Neural progenitor cell (in vitro differentiated cells): Measurements from ENCODE around the gene ELOVL6. TPM values are rescaled to one million over a fixed set of nuclear protein-coding genes. Genes with fewer than 3 reads are reported as not detected.

Source experiments
- DNase-seq: peaks from one replicate; pipeline ENCODE4 v3.0.0-alpha.2; 2016; ENCODE audit warnings: low spot score
- H2AFZ ChIP-seq: fragments of 200-600 bp; sonication (generic); replicated peaks from 2 replicates; pipeline ENCODE4 v1.6.1; 2016; ENCODE audit warnings: antibody characterized with exemption
- H3F3A ChIP-seq: fragments of 200-600 bp; sonication (generic); 2 replicates; pipeline ENCODE4 v1.6.1; 2016; ENCODE audit warnings: antibody characterized with exemption, low read depth
- H3K27ac ChIP-seq: fragments of 200-600 bp; sonication (generic); 2 replicates; pipeline ENCODE4 v1.5.1; 2016; ENCODE audit warnings: mild to moderate bottlenecking
- H3K27me3 ChIP-seq: fragments of 200-600 bp; sonication (generic); 2 replicates; pipeline ENCODE4 v1.6.1; 2016; ENCODE audit warnings: mild to moderate bottlenecking, moderate library complexity
- H3K36me3 ChIP-seq: fragments of 200-600 bp; sonication (generic); 2 replicates; pipeline ENCODE4 v1.5.1; 2016
- H3K4me1 ChIP-seq: fragments of 200-600 bp; sonication (generic); 2 replicates; pipeline ENCODE4 v1.6.1; 2016; ENCODE audit warnings: mixed run types
- H3K4me2 ChIP-seq: fragments of 200-600 bp; sonication (generic); 2 replicates; pipeline ENCODE4 v1.6.1; 2016
- H3K4me3 ChIP-seq: fragments of 200-600 bp; sonication (generic); 2 replicates; pipeline ENCODE4 v1.5.1; 2016
- H3K79me2 ChIP-seq: fragments of 200-600 bp; sonication (generic); 2 replicates; pipeline ENCODE4 v1.6.1; 2016; ENCODE audit warnings: low read depth
- H3K9ac ChIP-seq: fragments of 200-600 bp; sonication (generic); 2 replicates; pipeline ENCODE4 v1.6.1; 2016
- H3K9me3 ChIP-seq: fragments of 200-600 bp; sonication (generic); 2 replicates; pipeline ENCODE4 v1.5.1; 2016; ENCODE audit warnings: low read depth
- H4K20me1 ChIP-seq: fragments of 200-600 bp; sonication (generic); 2 replicates; pipeline ENCODE4 v1.6.1; 2016; ENCODE audit warnings: low read depth
- H3K27ac Mint-ChIP-seq: 3 replicates; pipeline ENCODE4 v1.8.0; 2021; ENCODE audit warnings: mixed read lengths
- H3K27me3 Mint-ChIP-seq: 2 replicates; pipeline ENCODE4 v1.8.0; 2022; ENCODE audit warnings: low read depth, mild to moderate bottlenecking, inconsistent platforms, moderate library complexity, mixed read lengths; ENCODE audit not compliant: insufficient read depth
- H3K36me3 Mint-ChIP-seq: 3 replicates; pipeline ENCODE4 v1.8.0; 2021; ENCODE audit warnings: mixed read lengths
- H3K4me1 Mint-ChIP-seq: 3 replicates; pipeline ENCODE4 v1.8.0; 2021; ENCODE audit warnings: mixed read lengths
- H3K4me3 Mint-ChIP-seq: 3 replicates; pipeline ENCODE4 v1.8.0; 2021; ENCODE audit warnings: mild to moderate bottlenecking, moderate library complexity, mixed read lengths
- H3K9me3 Mint-ChIP-seq: 3 replicates; pipeline ENCODE4 v1.8.0; 2020; ENCODE audit warnings: mixed read lengths
- CTCF ChIP-seq: fragments of 200-600 bp; sonication (generic); IDR thresholded peaks from 2 replicates; pipeline ENCODE4 v1.5.1; 2017; ENCODE audit warnings: antibody characterized with exemption, mild to moderate bottlenecking
- EZH2 ChIP-seq: fragments of 200-600 bp; sonication (generic); IDR thresholded peaks from 2 replicates; pipeline ENCODE4 v1.6.1; 2017; ENCODE audit warnings: antibody characterized with exemption, mild to moderate bottlenecking, moderate library complexity
- EZH2phosphoT487 ChIP-seq: fragments of 200-600 bp; sonication (generic); IDR thresholded peaks from 2 replicates; pipeline ENCODE4 v1.6.1; 2017; ENCODE audit warnings: antibody characterized with exemption
- total RNA-seq: library from RNA; depleted of rRNA; stranded (reverse); fragments of >200 nt; gene quantifications from 2 replicates; pipeline ENCODE4 v1.2.3, GENCODE V29; 2015; ENCODE audit warnings: low replicate concordance

The ELOVL6 gene
- total RNA-seq, 1 donor from 2014 or later = 54.4 TPM

GRCh38 chr4:110003401-110004187, 194.8 kb downstream of the ELOVL6 start:
- no peak for DNase-seq
- H4K20me1 ChIP-seq = no peaks in the 10 kb centered on the region
- no peak overlapping the region for H3K9ac ChIP-seq
- H3F3A ChIP-seq = no peaks in the 10 kb centered on the region
- no peaks in the 10 kb centered on the region for H3K27me3 ChIP-seq
- no peak overlapping the region for H3K4me3 ChIP-seq
- TF ChIP-seq CTCF (no peak), EZH2 (no peak), EZH2phosphoT487 (no peak)
- H3K4me1 ChIP-seq = peaks cover 2% of the 10 kb centered on the region
- no peak overlapping the region for H3K27ac ChIP-seq
- no peak overlapping the region for H3K4me2 ChIP-seq
- H3K79me2 ChIP-seq = no peaks in the 10 kb centered on the region
- no peaks in the 10 kb centered on the region for H3K9me3 ChIP-seq
- no peaks in the 10 kb centered on the region for H3K36me3 ChIP-seq
- H3K36me3 Mint-ChIP-seq = no peaks in the 10 kb centered on the region
- no peaks in the 10 kb centered on the region for H3K9me3 Mint-ChIP-seq
- no peaks in the 10 kb centered on the region for H3K4me1 Mint-ChIP-seq
- no peak overlapping the region for H3K27ac Mint-ChIP-seq
- H3K27me3 Mint-ChIP-seq = peaks cover 4% of the 10 kb centered on the region
- H2AFZ ChIP-seq = no peak overlapping the region
- no peak overlapping the region for H3K4me3 Mint-ChIP-seq

GRCh38 chr4:110002326-110002725, 196.1 kb downstream of the ELOVL6 start:
- no peak for DNase-seq
- Mint-ChIP-seq H3K27me3 (peaks cover 4% of the 10 kb centered on the region), H3K36me3 (no peaks in the 10 kb centered on the region), H3K4me3 (no peak overlapping the region), H3K27ac (no peak overlapping the region), H3K9me3 (no peaks in the 10 kb centered on the region), H3K4me1 (no peaks in the 10 kb centered on the region)
- Histone ChIP-seq H3K27ac (no peak overlapping the region), H4K20me1 (no peaks in the 10 kb centered on the region), H3K9me3 (no peaks in the 10 kb centered on the region), H3K4me1 (no peaks in the 10 kb centered on the region), H3F3A (no peaks in the 10 kb centered on the region), H3K9ac (no peak overlapping the region), H3K27me3 (no peaks in the 10 kb centered on the region), H3K4me3 (no peak overlapping the region), H3K79me2 (no peaks in the 10 kb centered on the region), H3K4me2 (no peak overlapping the region), H2AFZ (no peak overlapping the region), H3K36me3 (no peaks in the 10 kb centered on the region)
- TF ChIP-seq EZH2 (no peak), EZH2phosphoT487 (no peak), CTCF (no peak)

- no peaks in the 10 kb centered on the region for H3K4me1 ChIP-seq
- H4K20me1 ChIP-seq = no peaks in the 10 kb centered on the region
- DNase-seq = no peak
- TF ChIP-seq EZH2 (no peak), CTCF (no peak), EZH2phosphoT487 (no peak)
- H3K4me1 Mint-ChIP-seq = no peaks in the 10 kb centered on the region
- H3K9me3 ChIP-seq = no peaks in the 10 kb centered on the region
- H3K9me3 Mint-ChIP-seq = no peaks in the 10 kb centered on the region
- peaks cover 4% of the 10 kb centered on the region for H3K27me3 Mint-ChIP-seq
- no peak overlapping the region for H3K4me3 Mint-ChIP-seq
- H3K9ac ChIP-seq = no peak overlapping the region
- no peaks in the 10 kb centered on the region for H3K27me3 ChIP-seq
- H3K79me2 ChIP-seq = no peaks in the 10 kb centered on the region
- H3K4me3 ChIP-seq = no peak overlapping the region
- no peaks in the 10 kb centered on the region for H3F3A ChIP-seq
- no peak overlapping the region for H3K27ac Mint-ChIP-seq
- no peak overlapping the region for H2AFZ ChIP-seq
- H3K36me3 Mint-ChIP-seq = no peaks in the 10 kb centered on the region
- no peak overlapping the region for H3K4me2 ChIP-seq
- H3K36me3 ChIP-seq = no peaks in the 10 kb centered on the region
- no peak overlapping the region for H3K27ac ChIP-seq
Measured at GRCh38 chr4:109999585-109999912, 198.9 kb downstream of the ELOVL6 start.
